ENCODE measurements around the gene HTT. TPM values are rescaled to one million over a fixed set of nuclear protein-coding genes. Genes with fewer than 3 reads are reported as not detected.

HTT gene
- total and polyA plus RNA-seq, 2 of the 8 experiments (the other 6 are each of a cell fraction or from before 2014, with no cell fraction given) = 24.0 to 71.0 TPM

GRCh38 chr4:3098346-3098745 is 23.9 kb downstream of the HTT start:
- no peak overlapping the region for H2AK5ac ChIP-seq (ENCODE audit: low read depth, low read length)
- no peak overlapping the region for H3K4me3 ChIP-seq (ENCODE audit: extremely low read depth in 1 of 4, insufficient read depth in 2 of 4, low read depth in 3 of 4, low read length in 4 of 4)
- peaks cover 8% of the 10 kb centered on the region; the same call in 1 of the 2 replicates for H3K79me1 ChIP-seq (ENCODE audit: low read depth, low read length)
- CTCF ChIA-PET (ENCODE audit: partially characterized antibody) = interaction anchor here (1.9 kb wide), 1 partner anchor 9 kb away, joined by 5 read pairs; no protein-coding TSS in a partner anchor
- no peaks in the 10 kb centered on the region; the same call in 1 of the 2 replicates for H3K23me2 ChIP-seq (ENCODE audit: low read depth, low read length)
- no peak overlapping the region for H3K9ac ChIP-seq (replicated peaks in 1 of 4; ENCODE audit: extremely low read depth in 1 of 4, low read depth in 3 of 4, low read length in 3 of 4)
- H4K5ac ChIP-seq (ENCODE audit: insufficient read length, low read depth, low read length) = no peak overlapping the region
- no peak overlapping the region for H2BK12ac ChIP-seq (ENCODE audit: low read depth, low read length)
- H3K23ac ChIP-seq (ENCODE audit: insufficient read length) = no peak overlapping the region
- no peak overlapping the region for H3K4ac ChIP-seq (replicated peaks; ENCODE audit: insufficient read length, low read depth, low read length)
- H3K4me2 ChIP-seq (ENCODE audit: insufficient read depth in 1 of 2, low read depth in 2 of 2, low read length in 2 of 2) = no peak overlapping the region
- 94% methylated on average over 2 of the region's 2 CpGs; no CpG with 5 or more reads in 1 of the 2 experiments for WGBS, 2 experiments (ENCODE audit: extremely low coverage in 1 of 2, insufficient coverage in 1 of 2, insufficient read length in 1 of 2, insufficient replicate concordance in 2 of 2, low coverage in 1 of 2, low lambda C conversion rate in 2 of 2, missing lambda C conversion rate in 1 of 2)
- no peak for DNase-seq (ENCODE audit: low read depth in 1 of 2, low spot score in 2 of 2)
- peaks cover 7 to 26% of the 10 kb centered on the region in 2 experiments; a peak in 3 of 4 replicates for H3K79me2 ChIP-seq (ENCODE audit: control insufficient read depth in 1 of 2, insufficient read depth in 2 of 2, low read length in 2 of 2)
- peaks cover 0 to 13% of the 10 kb centered on the region in 2 experiments; a peak in 1 of 4 replicates for H3K9me3 ChIP-seq (ENCODE audit: insufficient read depth in 2 of 2, low read depth in 1 of 2, low read length in 1 of 2)
- no peak overlapping the region for H2BK15ac ChIP-seq (ENCODE audit: low read length)
- peaks cover 6 to 12% of the 10 kb centered on the region in 2 experiments for H4K20me1 ChIP-seq (replicated peaks in 1 of 2; ENCODE audit: control insufficient read depth in 1 of 2, insufficient read depth in 2 of 2, low read length in 2 of 2)
- H3K18ac ChIP-seq (ENCODE audit: extremely low read depth, low read length) = no peak overlapping the region
- no peaks in the 10 kb centered on the region for H3K27me3 ChIP-seq (replicated peaks in 1 of 4; ENCODE audit: control insufficient read depth in 3 of 4, extremely low read depth in 1 of 4, insufficient read depth in 3 of 4, low read length in 3 of 4)
- H2BK120ac ChIP-seq (replicated peaks; ENCODE audit: low read depth, low read length) = no peak overlapping the region
- no peak overlapping the region for H2BK20ac ChIP-seq (ENCODE audit: low read length)
- no peak overlapping the region for H4K91ac ChIP-seq (replicated peaks; ENCODE audit: insufficient read length, low read length)
- peaks cover 0 to 22% (median 8%) of the 10 kb centered on the region in 4 experiments; a peak in 5 of 8 replicates for H3K36me3 ChIP-seq (ENCODE audit: control insufficient read depth in 2 of 4, insufficient read depth in 4 of 4, low read length in 3 of 4)
- no peak overlapping the region for H3K56ac ChIP-seq (replicated peaks; ENCODE audit: insufficient read length, low read depth, low read length)
- no peak overlapping the region for H3K27ac ChIP-seq (ENCODE audit: low read depth, low read length)
- POLR2A ChIA-PET (ENCODE audit: partially characterized antibody) = no interaction called here
- FAIRE-seq = no peak
- no peak overlapping the region for H2BK5ac ChIP-seq (ENCODE audit: low read depth, low read length)
- no peaks in the 10 kb centered on the region for H3K4me1 ChIP-seq (replicated peaks in 1 of 4; ENCODE audit: control insufficient read depth in 3 of 4, insufficient read depth in 4 of 4, low read length in 3 of 4)
- H3K14ac ChIP-seq (ENCODE audit: insufficient read length) = no peak overlapping the region
- no peak overlapping the region for H2AFZ ChIP-seq (ENCODE audit: low read length)
- H4K8ac ChIP-seq (ENCODE audit: extremely low read depth, insufficient read depth, low read length) = no peak overlapping the region
- TF ChIP-seq POLR2A (IDR thresholded peaks at IDR 0.05; ENCODE audit: control extremely low read depth in 1 of 2, low read depth in 2 of 2, low read length in 2 of 2) (no peak), TAF1 (IDR thresholded peaks at IDR 0.05; ENCODE audit: low read depth, low read length) (no peak), SAP30 (IDR thresholded peaks at IDR 0.05; ENCODE audit: insufficient read depth, insufficient replicate concordance, low read length) (no peak), JUND (IDR thresholded peaks at IDR 0.05; ENCODE audit: low read length) (no peak), FOSL1 (IDR thresholded peaks at IDR 0.05; ENCODE audit: insufficient read depth, low read depth, low read length) (no peak), NRF1 (IDR thresholded peaks at IDR 0.05; ENCODE audit: low read depth, low read length) (no peak), TEAD4 (IDR thresholded peaks at IDR 0.05; ENCODE audit: low read depth, low read length) (no peak), BRCA1 (IDR thresholded peaks at IDR 0.05; ENCODE audit: low read depth, low read length) (no peak), HDAC6 (IDR thresholded peaks at IDR 0.05; ENCODE audit: low read depth, low read length) (no peak), RBBP5 (IDR thresholded peaks at IDR 0.05; ENCODE audit: borderline replicate concordance, low read depth, low read length) (no peak), POU5F1 (IDR thresholded peaks at IDR 0.05; ENCODE audit: low read depth, low read length) (no peak), MAX (IDR thresholded peaks at IDR 0.05) (no peak), KDM4A (IDR thresholded peaks at IDR 0.05; ENCODE audit: low read depth, low read length, severe bottlenecking) (no peak)
